ENCODE measurements around the gene SLC25A25. TPM values are rescaled to one million over a fixed set of nuclear protein-coding genes. Genes with fewer than 3 reads are reported as not detected.
"Not testable (repeated sequence)": the region's sequence is repeated elsewhere in the genome, so short reads cannot be mapped to it uniquely, and the experiment has no call there.

The SLC25A25 gene
- total RNA-seq, 1 donor from 2014 or later, result 8.5 TPM

DNA sequence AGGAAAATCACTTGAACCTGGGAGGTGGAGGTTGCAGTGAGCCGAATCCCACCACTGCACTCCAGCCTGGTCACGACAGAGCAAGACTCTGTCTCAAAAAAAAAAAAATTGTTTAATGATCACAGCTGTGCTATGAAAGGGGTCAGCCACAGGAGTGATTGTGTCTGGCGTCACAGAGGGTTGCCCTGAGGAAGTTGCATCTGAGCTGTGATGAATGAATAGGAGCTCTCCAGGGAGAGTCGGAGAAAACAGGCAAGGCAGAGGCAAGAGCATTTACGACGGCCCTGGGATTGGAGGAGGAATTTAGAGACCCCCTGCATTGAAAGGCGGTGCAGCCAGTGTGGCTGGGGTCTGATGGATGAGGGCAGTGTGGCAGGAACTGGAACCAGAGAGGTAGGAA is 26.0 kb upstream of the SLC25A25 start:
- H3K79me2 ChIP-seq (ENCODE audit: low read depth), result no peaks in the 10 kb centered on the region

DNA sequence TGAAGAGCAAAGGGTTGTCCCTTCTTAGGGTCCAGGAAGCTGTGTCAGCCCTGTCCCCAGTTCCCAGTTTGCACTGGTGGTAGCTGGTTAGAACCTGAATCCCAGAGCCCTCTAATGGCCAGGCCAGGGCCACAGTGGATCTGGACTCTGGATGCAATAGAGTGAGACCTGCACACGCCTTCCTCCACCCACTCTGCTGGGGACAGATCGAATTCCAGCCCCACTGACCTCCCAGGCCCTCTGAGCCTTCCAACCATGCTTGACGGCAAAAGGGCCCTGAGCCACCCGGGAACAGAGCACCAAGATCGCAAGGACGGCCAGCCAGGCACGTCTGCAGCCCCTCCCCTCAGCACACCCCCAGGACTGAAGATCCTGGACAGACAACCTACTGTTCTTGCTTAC is 24.6 kb upstream of the SLC25A25 start:
- Histone ChIP-seq H3K79me2 (ENCODE audit: low read depth) (no peaks in the 10 kb centered on the region), H3K4me2 (peak overlapping the region; percentile 21), H3K9ac (no peak overlapping the region), H3K4me1 (peaks cover 10% of the 10 kb centered on the region), H2AFZ (replicated peaks) (peak overlapping the region; percentile 83), H3K36me3 (no peaks in the 10 kb centered on the region), H3F3A (ENCODE audit: low read depth) (peaks cover 10% of the 10 kb centered on the region), H3K4me3 (no peak overlapping the region), H3K27me3 (no peaks in the 10 kb centered on the region), H3K27ac (no peak overlapping the region), H3K9me3 (ENCODE audit: low read depth) (no peaks in the 10 kb centered on the region), H4K20me1 (ENCODE audit: low read depth) (no peaks in the 10 kb centered on the region)
- Mint-ChIP-seq H3K27me3 (ENCODE audit: insufficient read depth, low read depth) (peaks cover 2% of the 10 kb centered on the region), H3K4me1 (peaks cover 16% of the 10 kb centered on the region), H3K36me3 (no peaks in the 10 kb centered on the region), H3K4me3 (no peak overlapping the region), H3K27ac (peak overlapping the region; percentile 46), H3K9me3 (no peaks in the 10 kb centered on the region)
- TF ChIP-seq EZH2 (IDR thresholded peaks at IDR 0.05) (no peak), EZH2phosphoT487 (IDR thresholded peaks at IDR 0.05) (no peak)
- TF ChIP-seq, protein P1, sequence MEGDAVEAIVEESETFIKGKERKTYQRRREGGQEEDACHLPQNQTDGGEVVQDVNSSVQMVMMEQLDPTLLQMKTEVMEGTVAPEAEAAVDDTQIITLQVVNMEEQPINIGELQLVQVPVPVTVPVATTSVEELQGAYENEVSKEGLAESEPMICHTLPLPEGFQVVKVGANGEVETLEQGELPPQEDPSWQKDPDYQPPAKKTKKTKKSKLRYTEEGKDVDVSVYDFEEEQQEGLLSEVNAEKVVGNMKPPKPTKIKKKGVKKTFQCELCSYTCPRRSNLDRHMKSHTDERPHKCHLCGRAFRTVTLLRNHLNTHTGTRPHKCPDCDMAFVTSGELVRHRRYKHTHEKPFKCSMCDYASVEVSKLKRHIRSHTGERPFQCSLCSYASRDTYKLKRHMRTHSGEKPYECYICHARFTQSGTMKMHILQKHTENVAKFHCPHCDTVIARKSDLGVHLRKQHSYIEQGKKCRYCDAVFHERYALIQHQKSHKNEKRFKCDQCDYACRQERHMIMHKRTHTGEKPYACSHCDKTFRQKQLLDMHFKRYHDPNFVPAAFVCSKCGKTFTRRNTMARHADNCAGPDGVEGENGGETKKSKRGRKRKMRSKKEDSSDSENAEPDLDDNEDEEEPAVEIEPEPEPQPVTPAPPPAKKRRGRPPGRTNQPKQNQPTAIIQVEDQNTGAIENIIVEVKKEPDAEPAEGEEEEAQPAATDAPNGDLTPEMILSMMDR (IDR thresholded peaks at IDR 0.05), result no peak
- DNase-seq (ENCODE audit: low spot score), result peak; percentile 25

More for the DNA sequence above, 26.0 kb upstream of the SLC25A25 start:
- TF ChIP-seq EZH2phosphoT487 (IDR thresholded peaks at IDR 0.05) (no peak), EZH2 (IDR thresholded peaks at IDR 0.05) (no peak)
- TF ChIP-seq, protein P1 (IDR thresholded peaks at IDR 0.05), result no peak
- Histone ChIP-seq H2AFZ (replicated peaks) (no peak overlapping the region), H3K4me1 (peaks cover 10% of the 10 kb centered on the region), H3K27me3 (no peaks in the 10 kb centered on the region), H3K9me3 (ENCODE audit: low read depth) (no peaks in the 10 kb centered on the region), H3K4me2 (no peak overlapping the region), H3K9ac (no peak overlapping the region), H3K4me3 (no peak overlapping the region), H4K20me1 (ENCODE audit: low read depth) (no peaks in the 10 kb centered on the region), H3K36me3 (no peaks in the 10 kb centered on the region), H3F3A (ENCODE audit: low read depth) (peaks cover 10% of the 10 kb centered on the region), H3K27ac (no peak overlapping the region)
- H3K36me3 Mint-ChIP-seq, result no peaks in the 10 kb centered on the region
- no peaks in the 10 kb centered on the region for H3K9me3 Mint-ChIP-seq
- peak overlapping the region; percentile 5 for H3K27ac Mint-ChIP-seq
- peaks cover 16% of the 10 kb centered on the region for H3K4me1 Mint-ChIP-seq
- H3K4me3 Mint-ChIP-seq, result no peak overlapping the region
- no peak for DNase-seq (ENCODE audit: low spot score)
- peaks cover 2% of the 10 kb centered on the region for H3K27me3 Mint-ChIP-seq (ENCODE audit: insufficient read depth, low read depth)

DNA sequence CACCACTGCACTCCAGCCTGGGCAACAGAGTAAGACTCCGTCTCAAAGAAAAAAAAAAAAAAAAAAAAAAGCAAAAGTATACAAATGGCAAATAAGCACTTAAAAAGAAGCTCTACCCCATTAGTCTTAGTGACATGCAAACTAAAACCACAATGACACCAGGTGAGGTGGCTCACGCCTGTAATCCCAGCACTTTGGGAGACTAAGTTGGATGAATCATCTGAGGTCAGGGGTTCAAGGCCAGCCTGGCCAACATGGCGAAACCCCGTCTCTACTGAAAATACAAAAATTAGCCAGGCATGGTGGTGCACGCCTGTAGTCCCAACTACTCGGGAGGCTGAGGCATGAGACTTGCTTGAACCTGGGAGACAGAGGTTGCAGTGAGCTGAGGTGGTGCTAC is 22.6 kb upstream of the SLC25A25 start:
- not testable (repeated sequence) for H3K9me3 Mint-ChIP-seq; H3K36me3 Mint-ChIP-seq; H3K79me2 ChIP-seq (ENCODE audit: low read depth); H3K36me3 ChIP-seq; H3K9ac ChIP-seq; H3K27me3 ChIP-seq; H3K27me3 Mint-ChIP-seq (ENCODE audit: insufficient read depth, low read depth); H4K20me1 ChIP-seq (ENCODE audit: low read depth); H3F3A ChIP-seq (ENCODE audit: low read depth); H3K27ac Mint-ChIP-seq; H3K27ac ChIP-seq; H2AFZ ChIP-seq (replicated peaks); H3K4me3 Mint-ChIP-seq; H3K4me1 ChIP-seq; H3K4me3 ChIP-seq; DNase-seq (ENCODE audit: low spot score); H3K4me2 ChIP-seq; H3K9me3 ChIP-seq (ENCODE audit: low read depth)
- peaks cover 16% of the 10 kb centered on the region for H3K4me1 Mint-ChIP-seq

DNA sequence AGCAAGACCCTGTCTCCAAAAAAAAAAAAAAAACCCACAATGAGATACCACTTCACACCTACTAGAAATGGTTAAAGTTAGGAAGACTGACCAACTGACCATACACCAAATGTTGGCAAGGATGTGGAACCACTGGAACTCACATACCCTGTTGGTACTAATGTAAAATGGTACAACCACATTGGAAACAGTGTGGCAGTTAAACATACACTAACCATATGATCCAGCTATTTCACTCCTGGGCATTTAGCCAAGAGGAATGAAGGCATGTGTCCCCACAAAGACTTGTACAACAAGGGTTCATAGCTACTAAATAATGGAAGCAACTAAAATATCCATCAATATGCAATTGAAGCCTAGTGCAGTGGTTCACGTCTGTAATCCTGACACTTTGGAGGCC is 22.2 kb upstream of the SLC25A25 start:
- H3K36me3 Mint-ChIP-seq, result no peaks in the 10 kb centered on the region
- no peak overlapping the region for H3K4me3 ChIP-seq
- H3K9me3 ChIP-seq (ENCODE audit: low read depth), result no peaks in the 10 kb centered on the region
- H3K27ac Mint-ChIP-seq, result no peak overlapping the region
- H3K9ac ChIP-seq, result no peak overlapping the region
- H3K36me3 ChIP-seq, result no peaks in the 10 kb centered on the region
- H3K79me2 ChIP-seq (ENCODE audit: low read depth), result no peaks in the 10 kb centered on the region
- H4K20me1 ChIP-seq (ENCODE audit: low read depth), result no peaks in the 10 kb centered on the region
- TF ChIP-seq, protein P1 (IDR thresholded peaks at IDR 0.05), result no peak
- TF ChIP-seq EZH2 (IDR thresholded peaks at IDR 0.05) (no peak), EZH2phosphoT487 (IDR thresholded peaks at IDR 0.05) (no peak)
- H3K4me1 Mint-ChIP-seq, result peaks cover 20% of the 10 kb centered on the region
- H3K4me3 Mint-ChIP-seq, result no peak overlapping the region
- peaks cover 4% of the 10 kb centered on the region for H3K27me3 Mint-ChIP-seq (ENCODE audit: insufficient read depth, low read depth)
- peaks cover 10% of the 10 kb centered on the region for H3K4me1 ChIP-seq
- no peak overlapping the region for H3K27ac ChIP-seq
- no peaks in the 10 kb centered on the region for H3K9me3 Mint-ChIP-seq
- H2AFZ ChIP-seq (replicated peaks), result no peak overlapping the region
- H3K4me2 ChIP-seq, result no peak overlapping the region
- H3K27me3 ChIP-seq, result no peaks in the 10 kb centered on the region
- H3F3A ChIP-seq (ENCODE audit: low read depth), result peaks cover 10% of the 10 kb centered on the region
- DNase-seq (ENCODE audit: low spot score), result no peak
